Neural cell (in vitro differentiated cells): Measurements from ENCODE around the gene MGAT4D. TPM values are rescaled to one million over a fixed set of nuclear protein-coding genes. Genes with fewer than 3 reads are reported as not detected.
A peak's percentile ranks its signal among the peaks of the same experiment; 100 is the strongest.

ENCODE experiments used
- H2AFZ ChIP-seq: fragments of 200-600, 300-800 bp; sonication (generic), shearing (Covaris generic); 2 replicates; pipeline ENCODE4 v1.6.0; 2014; ENCODE audit warnings: low read depth, mild to moderate bottlenecking, antibody characterized with exemption, low read length, moderate library complexity
- H3F3A ChIP-seq: fragments of 200-600 bp; shearing (Covaris generic); 2 replicates; pipeline ENCODE4 v1.6.1; 2016; ENCODE audit warnings: mild to moderate bottlenecking, moderate library complexity, mixed read lengths, antibody characterized with exemption, low read length; ENCODE audit not compliant: insufficient read depth, poor library complexity, severe bottlenecking
- H3K27ac ChIP-seq: fragments of 200-600, 300-800 bp; sonication (generic), shearing (Covaris generic); 2 replicates; pipeline ENCODE4 v1.5.1; 2014; ENCODE audit warnings: mild to moderate bottlenecking, low read length, moderate library complexity
- H3K27me3 ChIP-seq: fragments of 300-800, 200-600 bp; sonication (generic), shearing (Covaris generic); 2 replicates; pipeline ENCODE4 v1.6.0; 2014; ENCODE audit warnings: mild to moderate bottlenecking, low read depth, low read length, moderate library complexity; ENCODE audit not compliant: insufficient read depth
- H3K36me3 ChIP-seq: fragments of 300-800, 200-600 bp; sonication (generic), shearing (Covaris generic); 2 replicates; pipeline ENCODE4 v1.5.1; 2014; ENCODE audit warnings: mild to moderate bottlenecking, antibody characterized with exemption, low read length, moderate library complexity; ENCODE audit not compliant: insufficient read depth
- H3K4me2 ChIP-seq: fragments of 300-800, 200-600 bp; sonication (generic), shearing (Covaris generic); 2 replicates; pipeline ENCODE4 v1.6.0; 2014; ENCODE audit warnings: mild to moderate bottlenecking, low read length
- H3K4me3 ChIP-seq: fragments of 300-800, 200-600 bp; sonication (generic), shearing (Covaris generic); 2 replicates; pipeline ENCODE4 v1.5.1; 2014; ENCODE audit warnings: mild to moderate bottlenecking, low read length, moderate library complexity
- H3K79me2 ChIP-seq: fragments of 200-600 bp; shearing (Covaris generic); replicated peaks from 2 replicates; pipeline ENCODE4 v1.6.0; 2014; ENCODE audit warnings: mild to moderate bottlenecking, low read length, moderate library complexity; ENCODE audit not compliant: insufficient read depth
- H3K9ac ChIP-seq: fragments of 300-800, 200-600 bp; sonication (generic), shearing (Covaris generic); 2 replicates; pipeline ENCODE4 v1.6.1; 2016; ENCODE audit warnings: mild to moderate bottlenecking, low read length, mixed read lengths
- H3K9me2 ChIP-seq: fragments of 200-600 bp; shearing (Covaris generic); 2 replicates; pipeline ENCODE4 v1.6.1; 2016; ENCODE audit warnings: mild to moderate bottlenecking, low read length, mixed read lengths; ENCODE audit not compliant: insufficient read depth
- H3K9me3 ChIP-seq: fragments of 200-600, 300-800 bp; sonication (generic), shearing (Covaris generic); 2 replicates; pipeline ENCODE4 v1.6.1; 2016; ENCODE audit warnings: mild to moderate bottlenecking, mixed run types, low read length, moderate library complexity, mixed read lengths
- H4K20me1 ChIP-seq: fragments of 200-600 bp; shearing (Covaris generic); 2 replicates; pipeline ENCODE4 v1.6.1; 2016; ENCODE audit warnings: mild to moderate bottlenecking, mixed run types; ENCODE audit not compliant: insufficient read depth
- CTCF ChIP-seq: fragments of 450-650 bp; IDR thresholded peaks from 2 replicates; pipeline ENCODE4 v1.5.1; 2014; ENCODE audit warnings: antibody characterized with exemption, mild to moderate bottlenecking, moderate library complexity; ENCODE audit not compliant: poor library complexity, severe bottlenecking
- EP300 ChIP-seq: fragments of 450-650 bp; conservative IDR thresholded peaks from 2 replicates; pipeline ENCODE4 v1.6.1; 2014; ENCODE audit warnings: antibody characterized with exemption, mild to moderate bottlenecking, moderate library complexity; ENCODE audit not compliant: poor library complexity, severe bottlenecking
- EZH2 ChIP-seq: fragments of 200-600, 300-800 bp; shearing (Covaris generic), sonication (generic); IDR thresholded peaks from 2 replicates; pipeline ENCODE4 v1.6.1; 2014; ENCODE audit warnings: antibody characterized with exemption, low read length, borderline replicate concordance, mild to moderate bottlenecking; ENCODE audit not compliant: insufficient read depth, poor library complexity, severe bottlenecking
- MXI1 ChIP-seq: fragments of 450-650 bp; conservative IDR thresholded peaks from 2 replicates; pipeline ENCODE4 v1.6.1; 2014; ENCODE audit warnings: antibody characterized with exemption, mild to moderate bottlenecking; ENCODE audit not compliant: poor library complexity, severe bottlenecking
- POLR2AphosphoS5 ChIP-seq: IDR thresholded peaks from 2 replicates; pipeline ENCODE4 v1.6.1; 2012
- RAD21 ChIP-seq: fragments of 450-650 bp; conservative IDR thresholded peaks from 2 replicates; pipeline ENCODE4 v1.6.1; 2014; ENCODE audit warnings: antibody characterized with exemption, mild to moderate bottlenecking, moderate library complexity
- REST ChIP-seq: IDR thresholded peaks from 2 replicates; pipeline ENCODE4 v1.6.1; 2012; ENCODE audit warnings: borderline replicate concordance
- SMC3 ChIP-seq: fragments of 450-650 bp; conservative IDR thresholded peaks from 2 replicates; pipeline ENCODE4 v1.6.1; 2014; ENCODE audit warnings: antibody characterized with exemption, mild to moderate bottlenecking, moderate library complexity; ENCODE audit not compliant: poor library complexity
- TAF1 ChIP-seq: IDR thresholded peaks from 2 replicates; pipeline ENCODE4 v1.6.1; 2012; ENCODE audit warnings: low read depth
- polyA plus RNA-seq: library from polyadenylated mRNA; depleted of rRNA; stranded (reverse); fragments of >200 nt; gene quantifications from 2 replicates; pipeline ENCODE4 v1.2.3, GENCODE V29; 2014

MGAT4D gene
- polyA plus RNA-seq, 1 donor from 2014 or later = 0.05 TPM

GRCh38 chr4:140439644-140440142 is 58.4 kb downstream of the MGAT4D start:
- H3K4me2 ChIP-seq = no peak overlapping the region
- H3K9me3 ChIP-seq = no peaks in the 10 kb centered on the region
- no peaks in the 10 kb centered on the region for H3K9me2 ChIP-seq
- no peak overlapping the region for H3K27ac ChIP-seq
- H3K36me3 ChIP-seq = no peaks in the 10 kb centered on the region
- no peaks in the 10 kb centered on the region for H4K20me1 ChIP-seq
- no peaks in the 10 kb centered on the region for H3F3A ChIP-seq
- no peaks in the 10 kb centered on the region for H3K27me3 ChIP-seq
- H2AFZ ChIP-seq = no peak overlapping the region
- no peak overlapping the region for H3K4me3 ChIP-seq
- H3K9ac ChIP-seq = no peak overlapping the region
- no peaks in the 10 kb centered on the region for H3K79me2 ChIP-seq
- TF ChIP-seq REST (no peak), TAF1 (no peak), MXI1 (no peak), RAD21 (no peak), SMC3 (no peak), POLR2AphosphoS5 (no peak), EP300 (no peak), CTCF (no peak), EZH2 (no peak)

- no peaks in the 10 kb centered on the region for H3K9me3 ChIP-seq
- peaks cover 8% of the 10 kb centered on the region for H3F3A ChIP-seq
- peak overlapping the region; percentile 92 for H3K4me3 ChIP-seq
- no peaks in the 10 kb centered on the region for H4K20me1 ChIP-seq
- H3K9ac ChIP-seq = peak overlapping the region; percentile 77
- H3K27ac ChIP-seq = no peak overlapping the region
- peak overlapping the region; percentile 15 for H2AFZ ChIP-seq
- TF ChIP-seq REST = no peak
- TF ChIP-seq RAD21 = peak; percentile 5
- peak; percentile 7 for TF ChIP-seq SMC3
- no peaks in the 10 kb centered on the region for H3K79me2 ChIP-seq
- no peaks in the 10 kb centered on the region for H3K27me3 ChIP-seq
- H3K4me2 ChIP-seq = peak overlapping the region; percentile 49
- H3K36me3 ChIP-seq = no peaks in the 10 kb centered on the region
- H3K9me2 ChIP-seq = no peaks in the 10 kb centered on the region
Measured at GRCh38 chr4:140427919-140428471, 70.1 kb downstream of the MGAT4D start.
